ENCODE data around the gene CHST8. TPM values are rescaled to one million over a fixed set of nuclear protein-coding genes. Genes with fewer than 3 reads are reported as not detected.

The CHST8 gene
- total and polyA plus RNA-seq, 9 donors = 0.48 to 2.5 (median 1.0) TPM; not detected in 1

DNA sequence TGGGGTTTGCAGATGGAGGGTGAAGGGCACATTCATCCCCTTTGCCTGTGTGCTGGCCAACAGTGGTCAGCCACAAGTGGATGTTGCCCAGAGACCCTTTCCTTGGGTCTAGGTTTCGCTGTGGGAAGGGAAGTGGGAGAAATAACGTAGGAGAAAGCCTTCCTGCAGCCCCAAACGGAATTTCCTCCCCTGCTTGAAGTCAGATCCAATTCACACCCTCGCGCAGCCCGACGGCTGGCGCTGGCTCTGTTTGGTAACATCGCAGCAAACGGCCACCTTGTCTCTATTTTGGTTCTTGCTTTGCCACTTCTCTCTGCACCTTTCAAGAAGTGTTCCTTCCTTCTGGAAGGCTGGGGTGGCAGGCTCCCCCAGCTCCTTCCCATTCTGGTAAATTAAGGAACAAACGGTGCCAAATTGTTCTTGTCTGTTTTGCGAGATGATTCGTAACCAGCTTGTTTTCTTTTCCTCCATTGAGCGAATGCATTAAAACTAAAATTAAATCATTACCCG, 45.4 kb downstream of the CHST8 start:
- Histone ChIP-seq H3K4me1 (ENCODE audit: insufficient read depth) (no peaks in the 10 kb centered on the region), H3K27me3 (no peaks in the 10 kb centered on the region), H3K4me3 (no peak overlapping the region), H3K27ac (no peak overlapping the region), H3K36me3 (no peaks in the 10 kb centered on the region), H3K9me3 (no peaks in the 10 kb centered on the region)
- DNase-seq = no peak
- intact Hi-C loops (cut with DNase I) = no loop called here
- 37 to 42% (median 41%) methylated on average over 15 of the region's 15 CpGs for whole genome bisulfite sequencing, 3 donors
- TF ChIP-seq, protein P1, sequence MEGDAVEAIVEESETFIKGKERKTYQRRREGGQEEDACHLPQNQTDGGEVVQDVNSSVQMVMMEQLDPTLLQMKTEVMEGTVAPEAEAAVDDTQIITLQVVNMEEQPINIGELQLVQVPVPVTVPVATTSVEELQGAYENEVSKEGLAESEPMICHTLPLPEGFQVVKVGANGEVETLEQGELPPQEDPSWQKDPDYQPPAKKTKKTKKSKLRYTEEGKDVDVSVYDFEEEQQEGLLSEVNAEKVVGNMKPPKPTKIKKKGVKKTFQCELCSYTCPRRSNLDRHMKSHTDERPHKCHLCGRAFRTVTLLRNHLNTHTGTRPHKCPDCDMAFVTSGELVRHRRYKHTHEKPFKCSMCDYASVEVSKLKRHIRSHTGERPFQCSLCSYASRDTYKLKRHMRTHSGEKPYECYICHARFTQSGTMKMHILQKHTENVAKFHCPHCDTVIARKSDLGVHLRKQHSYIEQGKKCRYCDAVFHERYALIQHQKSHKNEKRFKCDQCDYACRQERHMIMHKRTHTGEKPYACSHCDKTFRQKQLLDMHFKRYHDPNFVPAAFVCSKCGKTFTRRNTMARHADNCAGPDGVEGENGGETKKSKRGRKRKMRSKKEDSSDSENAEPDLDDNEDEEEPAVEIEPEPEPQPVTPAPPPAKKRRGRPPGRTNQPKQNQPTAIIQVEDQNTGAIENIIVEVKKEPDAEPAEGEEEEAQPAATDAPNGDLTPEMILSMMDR (IDR thresholded peaks at IDR 0.05) = no peak
- no peak for TF ChIP-seq EP300 (IDR thresholded peaks at IDR 0.05)
- no peak for TF ChIP-seq POLR2A (IDR thresholded peaks at IDR 0.05)

DNA sequence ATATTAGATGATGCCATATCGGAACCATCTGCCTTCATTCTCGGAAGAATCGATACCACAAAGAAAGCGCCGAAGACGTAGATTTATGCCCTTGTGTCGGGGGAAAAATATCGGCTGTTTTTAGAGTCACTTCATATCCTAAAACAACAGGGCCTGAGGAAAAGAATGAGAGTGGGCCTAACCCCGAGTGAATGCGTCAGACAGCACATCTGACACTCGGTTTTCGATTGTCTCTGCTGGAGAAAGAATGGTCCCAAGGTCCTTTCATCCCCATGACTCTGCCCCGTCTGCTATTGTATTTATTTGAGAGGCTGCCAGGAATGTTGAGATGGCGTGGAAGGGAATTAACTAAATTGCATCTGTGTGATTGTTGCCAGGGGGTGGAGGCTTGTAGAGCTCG, 46.1 kb downstream of the CHST8 start:
- no peak for TF ChIP-seq POLR2A (IDR thresholded peaks at IDR 0.05)
- no peak for TF ChIP-seq EP300 (IDR thresholded peaks at IDR 0.05)
- TF ChIP-seq, protein P1 (IDR thresholded peaks at IDR 0.05) = no peak

DNA sequence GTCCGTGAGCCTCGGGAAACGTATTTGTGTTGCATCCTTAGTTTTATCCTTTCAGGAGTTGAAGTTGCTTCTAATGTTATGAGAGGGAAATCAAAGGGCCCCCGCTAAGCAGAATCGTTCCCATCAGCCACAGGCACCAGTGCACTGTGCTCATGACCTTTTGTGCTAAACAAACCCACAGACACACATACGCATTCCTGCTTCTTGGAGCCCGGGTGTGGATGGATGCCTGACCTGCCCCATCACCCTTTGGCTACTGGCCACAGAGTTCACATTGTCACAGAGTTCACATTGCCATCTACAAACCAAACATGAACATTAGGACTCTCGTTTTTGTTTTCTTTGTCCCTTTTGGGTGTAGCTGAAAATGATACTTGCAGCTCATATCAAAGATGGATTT, 47.2 kb downstream of the CHST8 start:
- Histone ChIP-seq H3K9me3 (no peaks in the 10 kb centered on the region), H3K36me3 (no peaks in the 10 kb centered on the region), H3K4me3 (no peak overlapping the region), H3K4me1 (ENCODE audit: insufficient read depth) (no peaks in the 10 kb centered on the region), H3K27ac (no peak overlapping the region), H3K27me3 (no peaks in the 10 kb centered on the region)
- DNase-seq = no peak
- intact Hi-C loops (cut with DNase I) = no loop called here
- TF ChIP-seq POLR2A (IDR thresholded peaks at IDR 0.05) = no peak
- no peak for TF ChIP-seq EP300 (IDR thresholded peaks at IDR 0.05)
- TF ChIP-seq, protein P1 (IDR thresholded peaks at IDR 0.05) = no peak
- WGBS, 3 donors = 65 to 76% (median 72%) methylated on average over 8 of the region's 8 CpGs

More for the DNA sequence above, 46.1 kb downstream of the CHST8 start:
- H3K36me3 ChIP-seq = no peaks in the 10 kb centered on the region
- no peak overlapping the region for H3K4me3 ChIP-seq
- H3K27me3 ChIP-seq = no peaks in the 10 kb centered on the region
- no peaks in the 10 kb centered on the region for H3K4me1 ChIP-seq (ENCODE audit: insufficient read depth)
- intact Hi-C loops (cut with DNase I) = no loop called here
- DNase-seq = no peak
- H3K27ac ChIP-seq = no peak overlapping the region
- no peaks in the 10 kb centered on the region for H3K9me3 ChIP-seq
- 67 to 75% (median 68%) methylated on average over 15 of the region's 15 CpGs for WGBS, 3 donors

DNA sequence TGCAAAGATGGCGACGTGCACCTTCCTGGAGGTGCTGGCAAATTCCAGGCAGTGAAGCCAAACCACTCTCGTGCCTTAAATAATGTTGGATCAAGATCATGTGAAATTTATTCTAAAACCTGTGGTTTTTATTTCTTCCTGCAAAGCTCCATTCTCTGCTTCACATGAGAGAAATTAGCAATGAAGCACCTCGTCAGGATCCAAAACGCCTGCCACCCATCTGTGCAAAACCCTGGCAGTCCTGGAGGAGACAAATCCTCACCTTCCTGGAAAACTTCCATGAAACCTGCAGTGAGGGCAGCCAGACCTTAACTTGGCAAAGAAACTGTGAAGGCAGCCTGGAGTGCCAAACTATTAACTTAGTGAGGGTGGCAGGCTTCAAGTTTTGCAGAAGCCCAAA, 47.6 kb downstream of the CHST8 start:
- 80 to 87% (median 82%) methylated on average over 5 of the region's 5 CpGs for WGBS, 3 donors
- H3K27ac ChIP-seq = no peak overlapping the region
- H3K4me1 ChIP-seq (ENCODE audit: insufficient read depth) = no peaks in the 10 kb centered on the region
- H3K9me3 ChIP-seq = no peaks in the 10 kb centered on the region
- H3K4me3 ChIP-seq = no peak overlapping the region
- H3K36me3 ChIP-seq = no peaks in the 10 kb centered on the region
- no peaks in the 10 kb centered on the region for H3K27me3 ChIP-seq
- intact Hi-C loops (cut with DNase I) = no loop called here
- TF ChIP-seq, protein P1 (IDR thresholded peaks at IDR 0.05) = no peak
- TF ChIP-seq EP300 (IDR thresholded peaks at IDR 0.05) (no peak), POLR2A (IDR thresholded peaks at IDR 0.05) (no peak)
- no peak for DNase-seq
